GM23338 (cell line): ENCODE data around the gene MAMLD1. TPM values are rescaled to one million over a fixed set of nuclear protein-coding genes. Genes with fewer than 3 reads are reported as not detected.
A peak's percentile ranks its signal among the peaks of the same experiment; 100 is the strongest.

Experiments used
- ATAC-seq: fragments of 200-7000 bp; cut with Tn5 transposase; 3 replicates; pipeline ENCODE4 v1.9.1; 2020
- DNase-seq: peaks from one replicate; pipeline ENCODE4 v3.0.0-alpha.2; 2015; ENCODE audit warnings: low spot score
- H2AFZ ChIP-seq: fragments of 200-600 bp; sonication (generic); 2 replicates; pipeline ENCODE4 v1.8.0; 2016; ENCODE audit warnings: antibody characterized with exemption, mild to moderate bottlenecking, moderate library complexity
- H3F3A ChIP-seq: fragments of 200-600 bp; sonication (generic); replicated peaks from 2 replicates; pipeline ENCODE4 v1.8.0; 2017; ENCODE audit warnings: antibody characterized with exemption, mixed run types, low read depth
- H3K27ac ChIP-seq: fragments of 200-600 bp; sonication (generic); 2 replicates; pipeline ENCODE4 v1.6.1; 2016; ENCODE audit warnings: low read depth
- H3K27me3 ChIP-seq: fragments of 200-600 bp; sonication (generic); 2 replicates; pipeline ENCODE4 v1.8.0; 2016; ENCODE audit warnings: mild to moderate bottlenecking, mixed run types, moderate library complexity; ENCODE audit not compliant: insufficient read depth
- H3K36me3 ChIP-seq: fragments of 200-600 bp; sonication (generic); 2 replicates; pipeline ENCODE4 v1.8.0; 2016; ENCODE audit warnings: mild to moderate bottlenecking; ENCODE audit not compliant: insufficient read depth
- H3K4me1 ChIP-seq: fragments of 200-600 bp; sonication (generic); 2 replicates; pipeline ENCODE4 v1.8.0; 2016; ENCODE audit warnings: mild to moderate bottlenecking, moderate library complexity; ENCODE audit not compliant: insufficient read depth
- H3K4me2 ChIP-seq: fragments of 200-600 bp; sonication (generic); 2 replicates; pipeline ENCODE4 v1.7.1; 2017; ENCODE audit warnings: mixed run types
- H3K4me3 ChIP-seq: fragments of 200-600 bp; sonication (generic); 2 replicates; pipeline ENCODE4 v1.6.1; 2016; ENCODE audit warnings: mixed run types
- H3K79me2 ChIP-seq: fragments of 200-600 bp; sonication (generic); replicated peaks from 2 replicates; pipeline ENCODE4 v1.8.0; 2017; ENCODE audit warnings: mild to moderate bottlenecking; ENCODE audit not compliant: insufficient read depth
- H3K9me2 ChIP-seq: fragments of 200-600 bp; sonication (generic); 2 replicates; pipeline ENCODE4 v1.8.0; 2017; ENCODE audit not compliant: insufficient read depth
- H4K20me1 ChIP-seq: fragments of 200-600 bp; sonication (generic); replicated peaks from 2 replicates; pipeline ENCODE4 v1.8.0; 2017; ENCODE audit warnings: mild to moderate bottlenecking; ENCODE audit not compliant: insufficient read depth
- H3K27ac Mint-ChIP-seq: 2 replicates; pipeline ENCODE4 v1.8.0; 2020; ENCODE audit warnings: inconsistent platforms, mild to moderate bottlenecking, moderate library complexity, mixed read lengths
- H3K27me3 Mint-ChIP-seq: 3 replicates; pipeline ENCODE4 v1.8.0; 2022; ENCODE audit warnings: low read depth, mild to moderate bottlenecking, moderate library complexity, mixed read lengths, inconsistent platforms; ENCODE audit not compliant: insufficient read depth, poor library complexity
- H3K36me3 Mint-ChIP-seq: 3 replicates; pipeline ENCODE4 v1.8.0; 2021; ENCODE audit warnings: low read depth, mild to moderate bottlenecking, inconsistent platforms, moderate library complexity, mixed read lengths
- H3K4me1 Mint-ChIP-seq: 3 replicates; pipeline ENCODE4 v1.8.0; 2020; ENCODE audit warnings: mild to moderate bottlenecking, inconsistent platforms, mixed read lengths
- H3K4me3 Mint-ChIP-seq: 3 replicates; pipeline ENCODE4 v1.8.0; 2021; ENCODE audit warnings: moderate library complexity, mild to moderate bottlenecking, inconsistent platforms, mixed read lengths
- H3K9me3 Mint-ChIP-seq: 3 replicates; pipeline ENCODE4 v1.8.0; 2020; ENCODE audit warnings: moderate library complexity, mild to moderate bottlenecking, inconsistent platforms, mixed read lengths
- JUNB ChIP-seq: IDR thresholded peaks from one replicate; pipeline ENCODE4 v1.6.1; 2016; ENCODE audit warnings: antibody characterized with exemption; ENCODE audit not compliant: unreplicated experiment
- NANOG ChIP-seq: IDR thresholded peaks from 2 replicates; pipeline ENCODE4 v1.6.1; 2016; ENCODE audit warnings: antibody characterized with exemption, borderline replicate concordance
- STAT1 ChIP-seq: IDR thresholded peaks from one replicate; pipeline ENCODE4 v1.6.1; 2016; ENCODE audit warnings: antibody characterized with exemption; ENCODE audit not compliant: unreplicated experiment
- polyA plus RNA-seq: library from polyadenylated mRNA; unstranded; fragments of >200 nt; fragmentation: Nextera tagmentation; extraction: Ambion mirVana; gene quantifications from 2 replicates; pipeline ENCODE4 v1.2.1, GENCODE V29; 2016
- total RNA-seq: library from RNA; depleted of rRNA; stranded (reverse); fragments of >200 nt; shearing (Covaris generic); gene quantifications from 2 replicates; pipeline ENCODE4 v1.2.3, GENCODE V29; 2014
- TF ChIP-seq, protein P1 (sequence below), 2 experiments: fragments of 200-600 bp in 1 of 2; sonication (generic) in 1 of 2; conservative IDR thresholded peaks; 2 replicates each; pipeline versions ENCODE4 v1.5.1 to v1.6.1; 2016 to 2017; ENCODE audit warnings: antibody characterized with exemption in 2 of 2, low read depth in 2 of 2, mild to moderate bottlenecking in 2 of 2, moderate library complexity in 1 of 2
- TF ChIP-seq, protein P2 (sequence below): fragments of 250-450 bp; sonication (Bioruptor Pico); IDR thresholded peaks from 2 replicates; pipeline ENCODE4 v1.5.0; 2020; ENCODE audit warnings: mild to moderate bottlenecking, moderate library complexity

The MAMLD1 gene
- total and polyA plus RNA-seq, 2 experiments from 2014 or later = 0.13 to 0.21 TPM

DNA sequence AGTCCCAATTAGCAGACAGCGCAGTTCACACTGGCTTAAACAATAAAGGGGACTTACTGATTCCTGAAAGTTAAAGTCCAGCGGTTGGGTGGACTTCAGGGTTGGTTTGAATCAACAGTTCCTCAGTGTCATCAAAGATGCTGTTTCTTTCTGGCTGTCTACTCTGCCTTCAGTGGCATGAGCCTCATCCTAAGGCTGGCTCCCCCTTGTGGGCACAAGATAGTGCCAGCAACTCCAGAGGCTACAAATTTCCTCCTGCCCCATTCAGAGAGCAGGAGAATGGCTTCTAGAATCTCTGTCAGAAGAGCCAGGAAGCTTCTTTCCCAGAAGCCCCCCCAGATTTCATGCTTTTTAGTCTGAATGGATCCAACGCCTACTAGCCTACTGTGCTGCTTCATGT lies 122.9 kb downstream of the MAMLD1 start:
- H3K4me3 Mint-ChIP-seq = no peak overlapping the region
- Histone ChIP-seq H3K4me2 (no peak overlapping the region), H3K36me3 (no peaks in the 10 kb centered on the region), H3K4me3 (no peak overlapping the region), H3K79me2 (no peaks in the 10 kb centered on the region), H2AFZ (no peak overlapping the region), H4K20me1 (no peaks in the 10 kb centered on the region), H3K9me2 (no peaks in the 10 kb centered on the region), H3K27ac (no peak overlapping the region), H3K27me3 (no peaks in the 10 kb centered on the region), H3F3A (no peaks in the 10 kb centered on the region), H3K4me1 (no peaks in the 10 kb centered on the region)
- no peak overlapping the region for H3K27ac Mint-ChIP-seq
- TF ChIP-seq, protein P1, sequence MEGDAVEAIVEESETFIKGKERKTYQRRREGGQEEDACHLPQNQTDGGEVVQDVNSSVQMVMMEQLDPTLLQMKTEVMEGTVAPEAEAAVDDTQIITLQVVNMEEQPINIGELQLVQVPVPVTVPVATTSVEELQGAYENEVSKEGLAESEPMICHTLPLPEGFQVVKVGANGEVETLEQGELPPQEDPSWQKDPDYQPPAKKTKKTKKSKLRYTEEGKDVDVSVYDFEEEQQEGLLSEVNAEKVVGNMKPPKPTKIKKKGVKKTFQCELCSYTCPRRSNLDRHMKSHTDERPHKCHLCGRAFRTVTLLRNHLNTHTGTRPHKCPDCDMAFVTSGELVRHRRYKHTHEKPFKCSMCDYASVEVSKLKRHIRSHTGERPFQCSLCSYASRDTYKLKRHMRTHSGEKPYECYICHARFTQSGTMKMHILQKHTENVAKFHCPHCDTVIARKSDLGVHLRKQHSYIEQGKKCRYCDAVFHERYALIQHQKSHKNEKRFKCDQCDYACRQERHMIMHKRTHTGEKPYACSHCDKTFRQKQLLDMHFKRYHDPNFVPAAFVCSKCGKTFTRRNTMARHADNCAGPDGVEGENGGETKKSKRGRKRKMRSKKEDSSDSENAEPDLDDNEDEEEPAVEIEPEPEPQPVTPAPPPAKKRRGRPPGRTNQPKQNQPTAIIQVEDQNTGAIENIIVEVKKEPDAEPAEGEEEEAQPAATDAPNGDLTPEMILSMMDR (conservative IDR thresholded peaks at IDR 0.05; ENCODE audit: low read depth in 2 of 2) = peak; percentile 62 to 76
- TF ChIP-seq NANOG = no peak
- TF ChIP-seq, protein P2, sequence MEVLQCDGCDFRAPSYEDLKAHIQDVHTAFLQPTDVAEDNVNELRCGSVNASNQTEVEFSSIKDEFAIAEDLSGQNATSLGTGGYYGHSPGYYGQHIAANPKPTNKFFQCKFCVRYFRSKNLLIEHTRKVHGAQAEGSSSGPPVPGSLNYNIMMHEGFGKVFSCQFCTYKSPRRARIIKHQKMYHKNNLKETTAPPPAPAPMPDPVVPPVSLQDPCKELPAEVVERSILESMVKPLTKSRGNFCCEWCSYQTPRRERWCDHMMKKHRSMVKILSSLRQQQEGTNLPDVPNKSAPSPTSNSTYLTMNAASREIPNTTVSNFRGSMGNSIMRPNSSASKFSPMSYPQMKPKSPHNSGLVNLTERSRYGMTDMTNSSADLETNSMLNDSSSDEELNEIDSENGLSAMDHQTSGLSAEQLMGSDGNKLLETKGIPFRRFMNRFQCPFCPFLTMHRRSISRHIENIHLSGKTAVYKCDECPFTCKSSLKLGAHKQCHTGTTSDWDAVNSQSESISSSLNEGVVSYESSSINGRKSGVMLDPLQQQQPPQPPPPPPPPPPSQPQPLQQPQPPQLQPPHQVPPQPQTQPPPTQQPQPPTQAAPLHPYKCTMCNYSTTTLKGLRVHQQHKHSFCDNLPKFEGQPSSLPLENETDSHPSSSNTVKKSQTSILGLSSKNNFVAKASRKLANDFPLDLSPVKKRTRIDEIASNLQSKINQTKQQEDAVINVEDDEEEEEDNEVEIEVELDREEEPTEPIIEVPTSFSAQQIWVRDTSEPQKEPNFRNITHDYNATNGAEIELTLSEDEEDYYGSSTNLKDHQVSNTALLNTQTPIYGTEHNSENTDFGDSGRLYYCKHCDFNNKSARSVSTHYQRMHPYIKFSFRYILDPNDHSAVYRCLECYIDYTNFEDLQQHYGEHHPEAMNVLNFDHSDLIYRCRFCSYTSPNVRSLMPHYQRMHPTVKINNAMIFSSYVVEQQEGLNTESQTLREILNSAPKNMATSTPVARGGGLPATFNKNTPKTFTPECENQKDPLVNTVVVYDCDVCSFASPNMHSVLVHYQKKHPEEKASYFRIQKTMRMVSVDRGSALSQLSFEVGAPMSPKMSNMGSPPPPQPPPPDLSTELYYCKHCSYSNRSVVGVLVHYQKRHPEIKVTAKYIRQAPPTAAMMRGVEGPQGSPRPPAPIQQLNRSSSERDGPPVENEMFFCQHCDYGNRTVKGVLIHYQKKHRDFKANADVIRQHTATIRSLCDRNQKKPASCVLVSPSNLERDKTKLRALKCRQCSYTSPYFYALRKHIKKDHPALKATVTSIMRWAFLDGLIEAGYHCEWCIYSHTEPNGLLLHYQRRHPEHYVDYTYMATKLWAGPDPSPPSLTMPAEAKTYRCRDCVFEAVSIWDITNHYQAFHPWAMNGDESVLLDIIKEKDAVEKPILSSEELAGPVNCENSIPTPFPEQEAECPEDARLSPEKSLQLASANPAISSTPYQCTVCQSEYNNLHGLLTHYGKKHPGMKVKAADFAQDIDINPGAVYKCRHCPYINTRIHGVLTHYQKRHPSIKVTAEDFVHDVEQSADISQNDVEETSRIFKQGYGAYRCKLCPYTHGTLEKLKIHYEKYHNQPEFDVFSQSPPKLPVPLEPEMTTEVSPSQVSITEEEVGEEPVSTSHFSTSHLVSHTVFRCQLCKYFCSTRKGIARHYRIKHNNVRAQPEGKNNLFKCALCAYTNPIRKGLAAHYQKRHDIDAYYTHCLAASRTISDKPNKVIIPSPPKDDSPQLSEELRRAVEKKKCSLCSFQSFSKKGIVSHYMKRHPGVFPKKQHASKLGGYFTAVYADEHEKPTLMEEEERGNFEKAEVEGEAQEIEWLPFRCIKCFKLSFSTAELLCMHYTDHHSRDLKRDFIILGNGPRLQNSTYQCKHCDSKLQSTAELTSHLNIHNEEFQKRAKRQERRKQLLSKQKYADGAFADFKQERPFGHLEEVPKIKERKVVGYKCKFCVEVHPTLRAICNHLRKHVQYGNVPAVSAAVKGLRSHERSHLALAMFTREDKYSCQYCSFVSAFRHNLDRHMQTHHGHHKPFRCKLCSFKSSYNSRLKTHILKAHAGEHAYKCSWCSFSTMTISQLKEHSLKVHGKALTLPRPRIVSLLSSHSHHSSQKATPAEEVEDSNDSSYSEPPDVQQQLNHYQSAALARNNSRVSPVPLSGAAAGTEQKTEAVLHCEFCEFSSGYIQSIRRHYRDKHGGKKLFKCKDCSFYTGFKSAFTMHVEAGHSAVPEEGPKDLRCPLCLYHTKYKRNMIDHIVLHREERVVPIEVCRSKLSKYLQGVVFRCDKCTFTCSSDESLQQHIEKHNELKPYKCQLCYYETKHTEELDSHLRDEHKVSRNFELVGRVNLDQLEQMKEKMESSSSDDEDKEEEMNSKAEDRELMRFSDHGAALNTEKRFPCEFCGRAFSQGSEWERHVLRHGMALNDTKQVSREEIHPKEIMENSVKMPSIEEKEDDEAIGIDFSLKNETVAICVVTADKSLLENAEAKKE = no peak
- TF ChIP-seq STAT1 = no peak
- no peak for TF ChIP-seq JUNB
- DNase-seq = peak; percentile 74
- peaks cover 1% of the 10 kb centered on the region for H3K27me3 Mint-ChIP-seq
- no peaks in the 10 kb centered on the region for H3K9me3 Mint-ChIP-seq
- peaks cover 5% of the 10 kb centered on the region; the same call in 1 of the 3 replicates for H3K4me1 Mint-ChIP-seq
- H3K36me3 Mint-ChIP-seq = no peaks in the 10 kb centered on the region
- peak; percentile 91 for ATAC-seq
